GM18511 (cell line): Measurements from ENCODE around the gene OSGEP.

Source experiments
- ATAC-seq: cut with Tn5 transposase; IDR thresholded peaks from one replicate; pipeline ENCODE4 v1.9.1; 2021; ENCODE audit warnings: mild to moderate bottlenecking, moderate library complexity; ENCODE audit not compliant: unreplicated experiment

OSGEP gene

DNA sequence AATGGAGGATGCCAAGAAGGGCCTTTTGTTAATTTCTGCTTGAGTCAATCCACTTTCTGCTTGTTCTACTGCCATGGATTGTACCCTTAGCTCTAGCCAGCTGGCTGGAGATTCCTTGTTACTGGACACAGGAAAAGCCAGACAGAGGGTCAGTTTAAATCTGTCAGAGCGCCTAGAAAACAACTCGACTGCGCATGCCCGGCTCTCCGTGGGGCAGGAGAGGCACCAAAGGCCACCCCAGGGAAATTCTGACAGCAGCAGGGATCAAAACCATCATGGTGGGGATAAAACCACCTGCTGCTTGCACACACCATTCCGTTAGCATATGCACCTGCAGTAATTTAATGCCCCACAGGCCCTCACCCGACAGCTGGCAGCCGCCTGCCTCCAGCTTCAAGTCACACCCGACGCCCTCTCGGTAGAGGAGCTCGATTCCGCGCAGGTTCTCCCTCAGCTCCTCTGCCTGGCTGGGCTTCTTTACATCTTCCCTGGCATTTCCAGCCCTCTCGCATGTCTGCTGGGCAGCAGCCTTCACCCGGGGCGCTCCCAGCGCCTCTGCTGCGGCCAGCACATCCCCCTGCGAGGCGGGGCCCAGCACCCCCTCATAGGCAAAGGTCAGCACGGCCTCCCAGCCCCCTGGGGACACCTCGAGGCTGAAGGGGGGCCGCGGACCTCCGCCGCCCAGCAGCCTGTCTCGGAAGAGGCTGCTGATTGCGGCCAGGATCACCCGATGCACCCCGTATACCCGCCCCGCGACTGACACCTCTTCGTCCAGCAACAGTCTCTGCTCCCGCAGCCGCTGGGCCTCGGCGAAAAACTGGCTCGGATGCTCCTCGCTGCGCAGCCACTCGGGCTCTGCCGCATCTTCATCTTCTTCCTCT is 19.7 kb downstream of the OSGEP start:
- ATAC-seq, result no peak

DNA sequence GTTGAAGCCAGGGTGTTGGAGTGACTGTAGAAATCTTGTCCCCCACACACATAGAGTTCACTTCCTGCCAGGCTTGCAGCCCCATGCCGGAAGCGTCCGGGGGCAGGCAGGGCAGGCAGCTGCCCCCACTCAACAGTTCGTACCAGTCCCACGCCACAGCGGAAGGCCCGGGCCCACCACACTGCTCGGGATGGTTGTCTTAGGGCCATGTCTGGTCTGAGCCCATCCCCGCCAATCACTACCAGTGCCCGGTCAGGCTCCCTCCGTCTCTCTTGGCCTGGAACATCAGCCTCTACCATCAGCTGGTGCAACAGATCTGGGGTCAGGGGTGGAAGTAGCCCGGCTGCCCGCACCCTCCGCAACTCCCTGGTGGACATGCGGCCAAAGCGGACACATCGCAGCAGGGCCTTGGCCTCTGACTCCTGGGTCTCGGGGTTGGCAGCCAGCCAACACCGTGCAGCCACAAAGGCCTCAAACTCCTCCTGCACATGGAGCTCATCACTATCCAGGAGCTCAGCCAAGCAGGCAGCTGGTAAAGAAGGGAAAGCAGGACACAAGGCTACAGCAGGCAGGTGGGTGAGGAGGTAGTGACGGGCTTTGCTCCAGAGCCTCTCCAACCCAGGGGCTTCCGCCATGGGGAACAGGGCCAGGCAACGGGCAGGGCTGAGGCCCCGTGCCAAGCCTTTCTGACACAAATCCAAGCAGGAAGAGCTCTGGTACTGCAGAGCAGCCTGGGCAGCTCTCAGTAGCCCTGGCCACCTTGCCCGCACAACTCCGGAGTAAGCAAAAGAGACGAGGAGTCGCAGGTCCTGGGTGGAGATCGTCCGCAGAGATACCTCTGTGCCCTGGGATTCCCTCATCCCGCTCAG is 24.6 kb downstream of the OSGEP start:
- no peak for ATAC-seq

DNA sequence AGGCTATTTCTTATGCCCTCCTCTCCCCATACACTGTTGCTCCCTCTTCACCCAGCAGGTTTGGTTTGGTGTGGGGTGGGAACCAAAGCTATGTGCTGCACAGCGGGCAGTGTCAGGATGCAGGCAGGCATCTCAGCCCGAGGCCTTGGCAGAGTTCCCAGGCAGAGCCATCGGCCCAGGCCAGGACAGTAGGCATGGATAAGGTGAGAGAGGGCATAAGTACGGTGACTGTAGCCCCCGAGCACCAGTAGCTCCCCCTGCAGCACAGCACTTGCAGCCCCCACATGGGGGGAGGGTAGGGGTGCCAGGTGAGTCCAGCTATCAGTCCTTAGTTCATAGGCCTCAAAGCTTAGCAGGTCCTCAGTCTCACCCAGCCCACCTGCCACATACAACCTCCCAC is 25.8 kb downstream of the OSGEP start:
- ATAC-seq, result no peak

DNA sequence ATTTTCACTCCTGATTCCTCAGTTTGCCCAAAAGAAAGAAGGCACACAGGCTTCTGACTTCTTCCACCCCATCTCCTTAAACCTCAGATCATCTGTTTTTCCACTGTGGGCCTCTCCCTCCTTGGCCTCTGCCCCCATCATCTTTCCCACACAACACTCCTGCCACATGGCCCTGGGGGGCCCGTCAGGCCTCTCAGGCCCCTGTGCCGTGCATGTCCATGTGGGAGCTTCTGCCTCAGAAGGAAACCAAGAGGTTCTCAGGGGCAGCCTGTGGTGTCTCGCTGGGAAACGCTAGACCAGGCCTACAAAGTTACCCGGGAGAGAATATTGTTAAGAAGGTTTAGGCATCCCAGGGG is 26.6 kb downstream of the OSGEP start:
- peak; percentile 43 for ATAC-seq

DNA sequence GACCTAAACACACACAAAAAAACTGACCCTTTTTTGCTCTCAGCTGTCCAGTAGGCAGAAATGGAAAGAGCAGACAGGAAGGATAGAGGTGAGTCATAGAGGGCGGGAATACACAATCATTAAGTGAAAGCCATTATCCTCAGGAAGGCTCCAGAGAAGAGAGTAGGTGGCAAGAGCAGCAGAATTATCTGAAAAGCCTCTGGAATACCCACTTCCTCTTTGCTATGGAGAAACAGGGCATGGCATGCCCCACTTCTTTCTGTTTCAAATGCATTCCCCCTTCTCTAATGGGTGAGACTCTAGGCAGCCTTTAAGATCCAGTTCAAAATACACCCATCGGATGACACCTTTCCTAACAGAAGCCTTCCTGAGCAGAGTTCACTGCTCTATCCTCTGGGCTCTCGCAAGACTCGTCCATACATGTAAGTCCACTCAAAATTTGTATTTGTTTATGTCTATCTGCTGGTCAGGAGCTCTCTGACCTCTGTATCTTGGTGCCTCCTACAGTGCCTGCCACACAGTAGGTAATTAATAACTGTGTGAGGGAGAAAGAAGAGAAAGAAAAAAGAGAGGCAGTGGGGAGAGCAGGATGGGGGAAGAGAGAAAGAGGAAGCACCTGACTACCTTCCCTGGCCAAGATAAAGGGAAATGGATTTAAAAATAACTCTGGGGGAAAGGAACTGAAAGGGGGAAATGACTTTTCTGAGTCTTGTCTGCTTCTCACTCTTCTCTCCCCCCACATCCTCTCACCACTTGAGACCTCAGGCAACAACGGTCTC is 27.2 kb downstream of the OSGEP start:
- ATAC-seq, result peak; percentile 86

DNA sequence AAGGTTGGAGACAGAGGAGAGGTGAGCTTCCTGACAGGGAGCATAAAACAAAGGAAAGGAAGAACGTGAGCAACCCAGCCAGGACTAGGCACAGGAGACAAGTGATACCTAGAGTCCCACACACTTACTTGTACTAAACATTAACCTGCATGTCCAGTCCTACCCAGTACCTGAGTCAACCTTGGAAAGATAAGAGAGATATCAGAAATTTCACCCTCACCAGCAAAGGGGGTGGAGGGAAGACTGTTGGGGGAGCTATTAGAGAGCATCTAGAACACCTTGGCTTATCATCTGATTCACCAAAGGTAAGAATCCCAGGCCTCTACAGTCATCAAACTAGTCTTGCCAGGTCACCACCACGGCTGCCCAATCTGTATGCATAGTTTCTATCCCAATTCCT is 29.8 kb downstream of the OSGEP start:
- ATAC-seq, result no peak

DNA sequence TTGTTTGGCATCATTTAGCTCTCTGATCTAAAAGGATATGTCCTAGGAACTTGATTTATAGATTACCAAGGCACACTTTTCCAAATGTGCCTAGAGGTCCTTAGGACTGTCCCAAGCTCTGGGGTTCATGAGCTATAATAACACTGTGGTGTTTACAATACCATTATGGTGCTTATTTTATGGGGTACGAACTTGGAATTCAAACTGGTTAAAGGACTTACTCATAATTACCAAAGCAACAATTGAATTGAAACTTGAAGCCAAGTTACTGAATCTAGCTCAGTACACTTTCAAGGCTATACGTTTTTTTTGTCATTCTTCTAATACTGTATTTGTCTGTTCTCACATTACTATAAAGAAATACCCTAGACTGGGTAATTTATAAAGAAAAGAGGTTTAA is 31.7 kb downstream of the OSGEP start:
- ATAC-seq, result no peak

DNA sequence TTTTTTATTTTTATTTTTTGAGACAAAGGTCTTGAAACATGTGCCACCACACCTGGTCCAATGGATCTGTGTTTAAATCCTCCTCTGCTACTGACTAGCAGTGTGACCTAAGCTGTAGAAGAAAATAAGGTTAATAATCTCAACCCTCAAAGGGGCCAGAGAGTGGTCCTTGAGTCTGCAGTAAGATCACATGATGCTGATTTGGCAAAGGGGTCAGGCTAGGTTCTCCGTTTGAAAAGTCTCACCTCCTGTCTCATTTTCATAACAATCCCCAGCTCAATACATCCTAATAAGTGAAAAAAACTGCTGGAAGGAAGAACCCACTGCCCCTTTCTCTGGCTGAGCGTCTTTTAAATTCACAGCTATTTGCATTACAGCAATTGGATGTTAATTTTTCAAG is 33.3 kb downstream of the OSGEP start:
- no peak for ATAC-seq

DNA sequence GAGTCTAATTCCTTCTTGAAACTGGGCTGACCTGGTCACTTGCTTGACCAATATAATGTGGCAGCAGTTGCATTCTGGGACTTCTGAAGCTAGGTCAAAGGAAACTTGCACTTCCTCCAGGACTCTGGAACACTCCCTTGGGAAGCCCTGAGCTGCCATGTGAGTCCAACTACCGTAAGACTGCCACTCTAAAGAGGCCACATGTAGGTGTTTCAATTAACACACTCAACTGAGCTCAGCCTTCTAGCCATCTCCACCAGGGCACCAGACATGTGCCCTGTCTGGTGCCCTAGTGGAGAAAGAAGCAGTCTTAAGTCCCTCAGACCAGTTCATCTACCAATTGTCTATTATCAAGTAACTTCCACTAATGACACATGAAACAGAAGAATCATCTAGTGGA is 35.2 kb downstream of the OSGEP start:
- no peak for ATAC-seq

DNA sequence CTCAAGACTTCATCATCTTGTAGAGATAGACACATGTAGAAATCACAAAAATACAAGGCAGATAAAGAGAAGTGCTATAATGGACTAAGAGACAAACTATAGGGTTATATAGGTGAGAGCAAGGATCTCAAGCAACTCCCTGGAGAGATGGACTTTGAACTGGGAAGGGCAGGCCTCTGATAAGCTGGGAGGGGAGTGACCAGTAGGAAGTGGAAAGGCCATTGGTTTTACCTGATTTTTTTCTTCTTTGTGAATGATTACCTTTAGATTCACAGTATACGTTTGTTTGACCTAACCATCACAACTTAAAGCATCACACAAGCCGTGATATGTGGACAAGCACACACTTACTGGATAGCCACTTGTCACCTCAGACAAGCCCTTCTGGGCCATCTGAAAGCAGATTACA is 36.1 kb downstream of the OSGEP start:
- no peak for ATAC-seq

DNA sequence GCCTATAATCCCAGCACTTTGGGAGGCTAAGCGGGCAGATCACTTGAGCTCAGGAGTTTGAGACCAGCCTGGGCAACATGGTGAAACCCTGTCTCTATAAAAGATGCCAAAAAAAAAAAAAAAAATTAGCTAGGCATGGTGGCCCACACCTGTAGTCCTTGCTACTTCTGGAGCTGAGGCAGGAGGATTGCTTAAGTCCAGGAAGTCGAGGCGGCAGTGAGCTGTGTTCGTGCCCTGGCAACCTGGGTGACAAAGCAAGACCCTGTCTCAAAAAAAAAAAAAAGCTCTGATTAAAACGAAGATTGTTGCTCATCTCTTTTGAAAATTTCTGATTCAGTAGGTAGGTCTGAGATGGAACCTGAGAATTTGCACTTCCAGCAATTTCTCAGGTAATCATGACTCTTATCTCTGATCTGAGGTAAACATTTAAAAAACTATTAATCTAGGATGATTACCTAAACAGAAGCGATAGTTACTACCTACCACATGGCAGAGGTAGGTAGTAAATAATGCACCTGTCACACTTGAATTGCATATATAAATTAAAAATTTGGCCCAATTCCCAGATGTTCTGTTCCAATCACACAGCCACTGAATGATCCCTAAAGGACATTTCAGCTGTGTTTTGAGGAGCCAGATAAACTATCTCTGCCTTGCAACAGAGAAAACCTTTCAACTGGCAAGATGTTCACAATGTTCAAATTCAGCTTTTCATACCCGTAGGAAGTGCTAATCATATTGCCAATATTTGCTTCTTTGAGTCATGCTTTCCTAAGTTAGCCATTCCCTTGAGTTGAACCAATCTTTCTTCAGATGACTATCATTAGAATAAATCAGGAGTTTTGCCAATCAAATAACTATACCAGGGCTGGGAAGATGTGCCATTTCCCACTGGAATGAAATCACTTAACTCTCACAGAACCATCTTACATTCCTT is 37.1 kb downstream of the OSGEP start:
- no peak for ATAC-seq

DNA sequence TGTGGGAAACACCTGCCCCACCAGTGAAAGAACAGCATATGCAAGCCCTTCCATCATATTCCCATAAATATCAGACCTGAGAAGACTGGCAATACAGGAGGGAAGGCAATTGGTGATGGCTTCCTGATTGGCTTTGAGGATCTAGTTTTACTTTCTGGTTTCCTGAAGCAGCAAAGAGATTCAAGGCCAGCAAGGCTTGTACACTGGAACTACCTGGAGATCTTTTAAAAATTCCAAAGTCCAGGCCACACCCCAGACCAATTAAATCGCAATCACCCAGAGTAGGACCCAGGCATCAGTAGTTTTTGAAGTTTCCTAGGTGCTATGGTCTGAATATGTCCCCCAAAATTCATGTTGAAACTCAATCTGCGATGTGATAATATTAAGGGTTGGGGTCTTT is 38.4 kb downstream of the OSGEP start:
- ATAC-seq, result no peak

DNA sequence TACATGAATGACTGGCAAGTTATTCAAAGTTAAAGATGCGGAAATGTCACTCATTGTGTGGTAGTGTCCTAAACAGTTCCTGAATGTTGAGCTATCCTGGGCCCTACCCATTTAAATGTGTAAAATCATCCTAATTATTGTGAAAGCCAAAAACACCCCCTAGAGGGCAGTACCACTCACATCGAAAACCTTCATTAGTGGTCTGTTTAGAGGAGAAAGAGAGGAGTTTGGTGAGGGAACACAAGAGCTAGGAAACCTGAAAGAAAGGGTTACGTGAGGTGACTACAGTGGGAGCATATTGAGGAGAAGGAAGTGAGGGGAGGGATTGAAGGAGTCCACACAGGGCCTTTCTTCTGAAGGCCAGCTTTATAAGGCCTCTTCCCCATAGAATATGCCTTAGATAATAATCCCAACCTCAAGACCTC is 38.8 kb downstream of the OSGEP start:
- peak; percentile 57 for ATAC-seq

DNA sequence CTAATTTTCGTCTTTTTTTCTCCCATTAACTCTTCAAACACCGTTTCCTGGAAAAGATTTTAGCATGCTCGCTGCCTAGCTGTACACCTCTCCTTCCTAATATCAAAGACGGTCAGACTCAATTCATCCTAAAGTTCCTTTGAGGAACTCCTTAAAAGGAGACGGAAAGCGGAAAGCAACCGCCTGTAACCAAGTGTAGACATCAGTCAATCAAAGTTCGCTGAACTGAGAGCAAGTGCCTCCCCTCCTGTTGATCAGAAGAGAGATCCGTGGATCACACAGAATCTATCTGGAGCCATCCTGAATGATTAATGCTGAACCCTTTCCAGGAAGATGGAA is 40.9 kb downstream of the OSGEP start:
- ATAC-seq, result peak; percentile 41

DNA sequence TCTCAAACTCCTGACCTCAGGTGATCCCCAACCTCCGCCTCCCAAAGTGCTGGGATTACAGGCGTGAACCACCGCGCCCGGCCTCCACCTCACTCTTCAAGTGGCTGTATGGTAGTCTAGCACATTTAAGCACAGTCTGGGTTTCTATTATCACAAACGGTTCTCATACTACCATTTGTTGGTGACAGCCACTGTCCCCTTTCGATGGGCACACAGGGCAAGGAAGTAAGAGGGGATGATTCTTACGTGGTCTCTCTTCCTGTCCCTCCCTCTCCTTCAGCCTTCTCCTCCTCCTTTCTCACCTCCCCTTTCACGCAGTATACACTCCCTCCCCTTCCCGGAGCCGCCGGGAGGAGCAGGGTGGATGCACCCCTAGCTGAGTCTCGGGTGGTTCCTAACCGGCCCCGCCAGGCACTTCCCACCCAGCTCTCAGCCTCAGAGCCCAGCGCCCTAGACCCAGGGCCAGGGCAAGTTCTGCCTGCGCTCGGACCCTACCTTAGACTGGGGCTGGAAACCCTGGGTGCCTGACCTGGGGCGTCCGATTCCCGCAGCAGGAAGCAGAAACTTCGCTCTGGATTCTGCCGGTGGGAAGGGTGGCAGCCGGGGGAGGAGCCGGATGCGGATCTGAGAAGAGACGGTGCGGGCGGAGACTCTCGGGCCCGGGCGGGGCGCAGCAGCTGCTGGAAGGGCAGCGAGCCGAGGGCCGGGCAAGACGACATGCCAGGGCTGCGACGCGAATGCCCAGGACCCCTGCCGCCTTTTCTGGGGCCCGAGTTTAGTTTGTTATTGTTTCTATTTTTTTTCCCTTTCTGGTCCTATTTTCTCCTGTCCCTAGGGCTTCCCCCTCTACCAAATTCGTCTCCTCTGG is 41.5 kb downstream of the OSGEP start, which contains the start of gene TEP1:
Gene TEP1, minus strand, starts transcription at position 626 of the 868 bp plus-strand sequence. CDS start 5,062 bp downstream, outside the sequence.
- peak; percentile 81 for ATAC-seq

DNA sequence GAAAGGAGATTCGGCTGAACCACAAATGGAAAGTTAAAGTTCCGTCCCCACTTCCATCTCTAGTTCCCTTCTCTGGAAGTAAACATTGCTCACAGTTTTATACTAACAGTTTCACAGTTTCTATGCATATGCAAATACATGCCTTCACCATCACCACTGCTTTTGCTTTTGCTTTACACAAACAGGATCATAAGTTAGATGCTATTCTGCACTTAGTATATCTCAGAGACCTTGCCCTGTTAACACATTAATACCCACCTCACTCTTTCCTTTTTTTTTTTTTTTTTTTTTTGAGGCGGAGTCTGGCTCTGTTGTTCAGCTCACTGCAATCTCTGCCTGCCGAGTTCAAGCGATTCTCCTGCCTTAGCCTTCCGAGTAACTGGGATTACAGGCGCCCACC is 42.2 kb downstream of the OSGEP start:
- peak; percentile 49 for ATAC-seq

DNA sequence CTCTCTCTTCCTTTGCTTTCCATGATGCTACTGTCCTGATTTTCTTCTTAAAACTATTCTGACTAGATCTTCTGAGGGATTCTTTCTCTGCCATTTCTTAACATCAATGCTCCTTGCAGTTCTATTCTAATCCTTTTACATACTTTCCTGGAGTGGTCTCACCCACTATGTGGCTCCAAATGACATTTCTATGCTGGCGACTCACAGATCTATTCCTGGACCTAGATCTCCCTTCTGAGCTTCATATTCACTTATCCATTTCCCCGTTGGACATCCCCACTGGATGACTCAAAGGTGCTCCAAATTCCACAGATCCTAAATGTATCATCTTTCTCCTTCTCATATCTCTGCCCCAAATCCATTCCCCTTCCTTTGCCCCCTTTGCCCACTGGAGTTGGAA is 45.4 kb downstream of the OSGEP start:
- ATAC-seq, result no peak

DNA sequence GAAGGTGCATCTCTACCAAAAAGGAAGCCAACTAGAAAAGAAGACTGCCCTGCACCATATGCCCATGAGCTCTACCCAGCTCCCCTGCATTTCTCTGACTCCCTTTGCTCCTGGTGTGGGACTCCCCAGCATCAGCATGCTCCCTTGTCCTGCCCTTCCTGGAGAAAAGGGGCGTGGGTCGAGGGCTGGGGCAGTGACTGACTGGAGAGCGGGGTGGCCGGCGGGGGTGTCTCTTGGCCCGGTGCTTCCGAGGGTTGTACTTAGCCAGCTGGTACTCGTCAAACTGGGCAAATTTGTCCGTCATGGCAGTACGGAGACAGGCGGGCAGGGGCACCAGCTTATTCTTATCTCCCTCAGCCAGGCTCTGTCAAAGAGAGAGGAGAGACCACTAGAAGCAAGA is 51.1 kb downstream of the OSGEP start:
- ATAC-seq, result no peak

DNA sequence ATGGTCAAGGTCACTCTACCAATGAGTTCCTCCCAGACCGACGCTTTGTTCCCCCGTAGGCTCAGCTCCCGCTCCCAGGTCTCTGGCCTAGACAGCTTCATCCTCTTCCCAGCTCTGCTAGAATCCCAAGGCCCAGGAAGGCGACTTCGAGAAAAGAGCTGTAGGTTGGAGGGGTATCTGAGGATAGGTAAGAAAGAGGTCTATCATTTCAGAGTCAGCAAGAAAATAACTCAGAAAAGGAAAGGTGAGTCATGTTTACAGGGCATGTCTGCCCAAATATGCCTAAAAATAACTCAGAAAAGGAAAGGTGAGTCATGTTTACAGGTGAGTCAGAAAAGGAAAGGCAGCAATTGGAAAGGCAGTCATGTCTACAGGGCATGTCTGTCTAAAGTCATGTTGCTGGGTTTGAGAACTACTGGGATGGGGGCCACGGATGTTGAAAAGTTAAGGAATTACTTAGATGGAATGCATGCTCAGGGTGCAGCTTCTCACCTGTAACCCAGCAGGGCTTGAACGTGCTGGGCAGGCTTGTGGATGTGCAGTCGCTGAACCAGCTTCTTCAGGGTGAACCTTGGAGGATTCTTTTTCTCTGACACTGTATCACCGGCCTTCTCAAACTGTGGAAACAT is 53.5 kb downstream of the OSGEP start:
- no peak for ATAC-seq
